Stimulated activated CD4-positive, alpha-beta T cell treated with anti-CD3 and anti-CD28 coated beads, Interleukin-2, amount 100 ng/mL, for 24 hours (primary cell): ENCODE measurements around the gene TNFRSF21.
"Not testable (repeated sequence)": the region's sequence is repeated elsewhere in the genome, so short reads cannot be mapped to it uniquely, and the experiment has no call there.

Source experiments
- DNase-seq, 2 donors: peaks; one replicate each; pipeline ENCODE4 v3.0.0-alpha.2; 2020

Gene TNFRSF21

DNA sequence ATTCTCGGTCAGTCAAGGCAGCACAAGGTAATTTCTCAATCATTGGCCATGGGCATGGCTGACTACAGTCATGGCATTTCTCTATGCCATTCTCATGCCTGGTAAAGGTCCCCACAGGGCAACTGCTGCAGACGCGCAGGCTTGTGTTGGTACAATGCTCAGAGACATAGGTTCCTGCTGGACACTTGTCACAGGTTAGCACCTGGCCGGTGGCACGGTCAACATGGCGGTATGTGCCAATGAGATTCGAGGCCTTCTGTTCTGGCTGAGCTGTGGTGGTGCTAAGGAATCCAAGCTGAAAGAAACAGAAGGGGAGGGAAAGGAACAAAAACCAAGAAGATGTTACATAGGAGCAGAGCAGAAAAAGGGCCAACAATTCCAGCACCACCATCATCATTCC lies 23.4 kb downstream of the TNFRSF21 start:
- DNase-seq = no peak

DNA sequence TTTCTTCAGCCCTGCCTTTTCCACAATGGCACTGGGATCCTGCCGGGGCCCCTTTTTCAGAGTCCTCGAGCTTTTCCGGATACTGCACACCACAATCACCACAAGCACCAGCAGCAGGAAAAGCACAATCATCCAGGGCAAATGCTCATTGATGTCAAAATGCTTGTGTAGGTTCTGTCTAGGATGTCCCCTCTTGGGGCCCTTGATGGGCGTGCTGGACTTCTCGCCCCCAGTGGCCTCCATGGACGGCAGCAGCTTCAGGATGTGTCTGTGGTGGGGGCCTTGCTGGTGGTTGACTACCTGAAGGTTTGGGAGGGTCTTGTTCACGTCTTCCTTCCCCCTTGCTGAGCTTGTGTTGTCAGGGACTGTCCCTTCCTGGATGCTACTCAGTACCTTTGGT lies 25.7 kb downstream of the TNFRSF21 start:
- DNase-seq = no peak

DNA sequence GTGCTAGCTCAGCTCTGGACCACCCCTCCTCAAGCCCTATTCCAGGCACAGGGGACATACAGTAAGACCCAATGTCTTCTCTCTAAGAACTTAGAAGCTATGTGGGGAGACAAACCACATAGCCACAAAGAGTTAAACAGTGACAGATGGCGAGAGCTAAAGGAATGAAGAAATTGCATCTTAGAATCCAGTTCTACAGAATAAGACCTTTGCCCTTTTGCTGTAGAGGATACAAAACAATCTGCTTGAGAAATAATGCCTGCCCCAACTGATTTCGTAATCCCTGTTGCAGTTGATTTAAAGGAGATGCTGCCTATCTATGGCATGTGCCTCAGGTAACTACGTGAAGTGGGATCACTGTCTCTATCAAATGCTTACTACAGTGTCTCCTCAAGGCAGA lies 31.2 kb downstream of the TNFRSF21 start:
- DNase-seq = no peak

DNA sequence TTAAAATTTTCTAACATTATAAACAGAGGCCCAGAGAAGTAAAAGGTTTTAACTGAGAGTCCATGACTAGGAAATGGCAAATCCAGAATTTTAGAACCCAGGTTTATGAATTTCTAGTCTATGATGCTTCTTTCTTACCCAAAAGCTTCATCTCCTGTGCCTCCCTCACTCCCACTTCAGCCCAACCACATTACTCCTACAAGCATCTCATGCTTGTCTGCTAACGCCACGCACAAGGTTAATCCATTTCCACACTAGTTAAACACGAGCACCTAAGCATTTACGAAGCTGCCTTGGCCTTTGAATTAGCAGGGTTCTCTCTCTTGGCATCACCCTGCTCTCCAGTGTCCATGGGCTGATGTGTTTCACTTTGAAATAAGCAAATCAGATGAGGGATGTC lies 32.0 kb downstream of the TNFRSF21 start:
- no peak for DNase-seq

DNA sequence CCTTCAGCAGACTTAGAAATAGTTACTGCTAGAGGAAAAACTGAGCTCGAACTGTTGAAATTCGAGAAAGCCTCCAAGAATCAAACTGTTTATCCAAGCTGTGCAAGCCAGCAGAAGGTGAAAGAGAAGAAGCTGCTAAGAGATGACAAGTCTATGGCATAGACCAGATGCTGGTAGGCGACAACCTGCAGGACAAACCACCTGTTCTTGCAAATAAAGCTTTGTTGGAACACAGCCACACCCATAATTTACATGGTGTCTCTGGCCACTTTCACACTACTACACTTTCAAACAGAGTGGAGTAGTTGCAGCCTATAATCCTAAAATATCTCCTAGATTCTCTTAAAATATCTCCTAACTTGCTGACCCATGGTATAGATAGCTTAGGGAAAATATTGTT lies 33.3 kb downstream of the TNFRSF21 start:
- no peak for DNase-seq

DNA sequence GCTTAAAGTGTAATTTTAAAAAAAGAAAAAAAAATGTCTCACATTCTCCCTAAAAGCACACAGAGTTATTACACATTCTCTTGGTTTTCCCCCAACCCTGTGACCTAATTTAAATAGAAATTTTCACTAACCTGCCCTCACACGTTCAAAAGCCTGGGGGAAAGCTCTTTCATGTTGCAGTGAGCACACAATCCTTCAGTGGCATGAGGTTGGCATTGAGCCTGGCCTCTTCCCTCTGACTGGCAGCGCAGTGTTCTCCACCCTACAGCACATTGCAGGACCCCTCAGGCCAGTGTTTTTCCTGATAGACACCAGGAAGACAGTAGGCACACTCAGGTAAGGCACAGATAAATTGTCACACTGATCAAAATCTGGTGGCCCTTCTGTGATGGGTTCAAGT lies 34.1 kb downstream of the TNFRSF21 start:
- no peak for DNase-seq

DNA sequence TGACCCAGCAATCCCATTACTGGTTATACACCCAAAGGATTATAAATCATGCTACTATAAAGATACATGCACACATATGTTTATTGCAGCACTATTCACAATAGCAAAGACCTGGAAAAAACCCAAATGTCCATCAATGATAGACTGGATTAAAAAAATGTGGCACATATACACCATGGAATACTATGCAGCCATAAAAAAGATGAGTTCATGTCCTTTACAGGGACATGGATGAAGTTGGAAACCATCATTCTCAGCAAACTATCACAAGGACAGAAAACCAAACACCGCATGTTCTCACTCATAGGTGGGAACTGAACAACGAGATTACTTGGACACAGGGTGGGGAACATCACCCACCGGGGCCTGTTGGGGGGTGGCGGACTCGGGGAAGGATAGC lies 34.6 kb downstream of the TNFRSF21 start:
- DNase-seq = not testable (repeated sequence)

DNA sequence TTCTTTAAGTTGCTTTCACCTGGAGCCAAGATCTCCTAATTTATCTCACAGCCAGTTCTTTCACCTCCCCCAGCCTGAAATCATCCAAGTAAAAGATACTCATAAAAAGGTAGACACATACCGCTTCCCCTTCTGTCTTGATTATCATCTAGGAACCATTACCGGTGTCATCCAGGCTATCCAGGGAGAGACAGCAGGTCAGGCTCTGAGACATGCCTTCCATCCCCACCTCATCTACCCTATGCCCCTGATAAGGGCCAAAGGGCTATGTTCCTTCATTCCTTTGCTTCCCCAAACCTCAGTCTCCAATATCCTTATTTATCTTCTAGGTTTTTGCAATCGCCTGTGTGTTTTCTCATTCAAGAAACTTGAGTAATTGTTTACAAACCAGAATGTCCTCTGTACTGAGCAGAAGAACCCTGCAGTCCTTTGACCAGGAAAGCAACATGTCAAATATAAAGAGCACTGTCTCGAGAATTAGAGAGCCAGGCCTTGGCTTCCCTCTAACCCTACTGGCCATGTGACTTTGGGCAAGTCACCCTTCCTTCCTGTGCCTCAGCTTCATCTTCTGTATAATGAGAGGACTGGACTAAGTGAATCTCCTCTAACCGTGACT lies 41.0 kb downstream of the TNFRSF21 start:
- DNase-seq = no peak

DNA sequence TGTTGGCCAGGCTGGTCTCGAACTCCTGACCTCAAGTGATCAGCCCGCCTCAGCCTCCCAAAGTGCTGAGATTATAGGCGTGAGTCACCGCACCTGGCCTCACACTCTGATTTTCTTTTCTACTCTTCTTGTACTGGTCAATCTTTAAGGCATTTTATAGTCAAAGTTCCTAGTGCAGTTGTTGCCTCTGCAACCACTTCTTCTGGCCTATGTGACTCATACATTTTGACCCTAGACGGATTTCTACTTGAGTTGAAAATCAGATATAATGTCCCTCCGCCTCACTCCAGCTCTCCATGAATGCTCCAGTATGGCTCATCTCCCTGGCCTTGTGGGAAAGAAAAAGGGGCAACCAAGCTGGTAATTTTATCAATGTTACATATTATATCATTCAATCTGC lies 42.4 kb downstream of the TNFRSF21 start:
- DNase-seq = no peak

DNA sequence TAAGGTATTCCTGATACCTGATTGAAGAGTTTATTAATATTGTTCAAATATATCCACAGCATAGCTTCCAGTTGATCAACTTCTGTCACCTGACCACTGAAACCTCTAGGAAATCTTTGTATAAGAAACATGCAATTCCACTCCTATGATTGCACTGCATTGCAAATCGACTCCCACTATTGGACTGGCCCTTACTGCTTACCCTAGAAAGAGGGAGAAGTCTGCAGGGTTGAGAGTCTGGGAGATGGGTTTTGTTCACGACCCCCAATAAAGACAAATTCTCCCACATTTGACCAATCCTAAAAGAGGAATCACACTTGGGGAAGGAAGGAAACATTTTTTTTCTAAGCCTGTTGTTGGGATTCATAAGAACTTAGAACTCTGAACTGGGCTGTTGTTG lies 43.7 kb downstream of the TNFRSF21 start:
- DNase-seq = no peak

DNA sequence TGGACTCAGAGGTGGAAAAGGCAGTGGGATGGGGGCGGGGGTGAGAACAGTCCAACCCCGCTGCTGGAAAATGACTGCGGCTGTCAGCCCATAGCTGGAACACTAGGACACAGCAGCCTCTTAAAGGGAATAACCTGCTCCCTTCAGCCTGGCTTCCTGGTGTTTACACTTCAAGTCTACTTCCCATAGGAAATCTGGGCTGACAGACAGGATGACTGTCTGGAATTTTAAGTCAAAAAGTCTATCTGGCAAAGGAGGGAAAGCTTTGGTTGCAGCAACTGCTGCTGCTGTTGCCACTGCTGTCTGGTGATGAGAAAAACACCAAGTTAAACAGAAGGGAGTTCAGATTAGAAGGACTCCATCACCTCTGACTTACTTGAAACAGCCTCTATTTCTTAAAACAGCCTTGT lies 44.9 kb downstream of the TNFRSF21 start:
- no peak for DNase-seq

DNA sequence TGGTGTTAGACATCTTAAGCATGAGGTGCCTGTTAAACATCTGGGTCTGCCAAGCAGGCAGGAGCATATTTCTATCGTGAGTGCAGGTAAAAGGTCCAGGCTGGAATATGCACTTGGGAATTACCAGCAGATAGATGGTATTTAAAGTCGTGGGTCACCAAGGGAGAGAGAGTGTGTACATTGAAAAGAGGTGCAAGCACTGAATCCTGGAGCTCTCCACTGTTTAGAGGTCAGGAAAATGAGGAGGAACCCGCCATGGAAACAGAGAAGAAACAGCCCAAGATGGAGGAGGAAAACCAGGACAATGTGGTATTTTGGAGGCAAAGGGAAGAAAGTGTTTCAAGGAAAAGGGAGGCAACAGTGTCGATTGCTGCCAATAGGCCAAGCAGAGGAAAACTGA lies 46.4 kb downstream of the TNFRSF21 start:
- DNase-seq = no peak

DNA sequence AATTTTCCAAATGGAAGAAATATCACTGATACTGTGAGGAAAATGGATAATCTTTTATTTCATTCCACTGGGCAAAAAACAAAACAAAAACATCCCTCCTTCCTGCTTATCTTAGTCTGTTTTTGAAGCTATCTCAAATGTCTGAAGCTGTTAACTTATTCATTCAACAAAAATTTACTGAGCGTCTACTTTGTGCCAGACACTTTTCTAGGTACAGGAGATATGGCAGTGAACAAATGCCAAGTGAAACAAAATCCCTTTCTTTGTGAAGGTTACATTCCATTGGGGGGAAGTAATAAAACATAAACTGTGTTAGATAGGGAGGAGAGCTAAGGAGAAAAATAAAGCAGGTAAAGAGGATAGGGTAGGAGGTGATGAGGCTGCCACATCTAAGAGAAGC lies 47.5 kb downstream of the TNFRSF21 start:
- DNase-seq = no peak

DNA sequence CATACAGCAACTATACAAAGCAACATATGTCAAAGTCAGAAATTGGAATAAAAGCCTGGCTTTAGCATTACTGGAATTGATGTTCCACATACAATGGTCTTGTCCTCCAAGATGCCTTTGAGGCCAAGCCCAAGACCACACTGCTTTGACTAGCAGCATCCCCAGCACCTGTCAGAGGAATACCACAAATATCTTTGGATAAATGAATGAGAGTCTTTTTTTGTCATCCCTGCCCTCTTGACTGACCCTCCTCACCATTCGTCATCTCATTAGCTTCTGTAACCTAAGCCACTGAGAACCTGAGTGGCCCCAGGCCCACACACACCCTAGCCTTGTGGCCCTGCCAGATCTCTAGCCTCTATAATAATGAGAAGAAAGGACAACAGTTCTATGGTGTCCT lies 48.5 kb downstream of the TNFRSF21 start:
- DNase-seq = no peak

DNA sequence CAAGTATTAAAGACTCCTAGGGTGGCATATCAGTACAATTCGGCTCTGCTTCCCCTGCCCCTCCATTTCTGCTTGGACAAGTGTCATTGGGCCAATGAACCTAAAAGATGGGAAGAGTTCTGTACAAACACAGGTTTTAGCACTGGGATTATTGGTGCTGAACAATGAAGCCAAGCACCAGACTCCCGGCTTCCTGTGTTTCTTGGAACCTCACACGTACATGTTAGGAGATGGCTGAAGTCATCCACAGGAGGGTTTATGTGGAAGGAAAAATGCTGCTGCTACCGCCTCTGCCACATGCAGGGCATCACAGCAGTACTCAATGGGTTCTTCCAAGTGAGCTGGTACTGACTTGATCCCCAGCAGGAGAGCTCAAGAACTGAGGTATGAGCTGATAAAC lies 49.7 kb downstream of the TNFRSF21 start:
- DNase-seq = no peak

DNA sequence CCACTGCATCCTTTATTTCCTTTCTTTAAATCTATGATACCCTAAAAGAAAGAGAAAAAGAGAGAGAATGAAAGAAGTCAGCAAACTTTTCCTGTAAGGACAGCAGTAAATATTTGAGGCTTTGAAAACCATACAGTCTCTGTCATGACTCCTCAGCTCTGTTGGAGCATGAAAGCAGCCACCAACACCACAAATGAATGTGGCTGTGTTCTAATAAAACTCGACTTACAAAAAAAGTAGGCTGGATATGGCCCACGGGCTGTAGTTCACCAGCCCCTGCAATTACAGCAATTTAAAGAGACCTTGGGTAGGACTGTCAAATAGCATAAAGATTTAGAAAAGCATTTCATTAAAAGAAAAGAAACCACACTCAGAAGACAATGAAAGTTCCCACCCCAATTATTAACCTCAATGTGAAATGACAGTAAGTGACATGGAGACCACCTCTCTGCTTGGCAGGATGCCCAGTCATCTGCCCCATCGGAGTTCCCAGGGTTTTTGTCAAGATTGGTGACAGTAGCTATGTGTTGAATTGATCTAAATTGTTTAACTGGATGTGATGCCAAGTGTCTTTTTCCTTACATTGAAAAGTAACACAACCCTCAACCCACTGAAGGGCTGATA lies 50.9 kb downstream of the TNFRSF21 start:
- DNase-seq = no peak

DNA sequence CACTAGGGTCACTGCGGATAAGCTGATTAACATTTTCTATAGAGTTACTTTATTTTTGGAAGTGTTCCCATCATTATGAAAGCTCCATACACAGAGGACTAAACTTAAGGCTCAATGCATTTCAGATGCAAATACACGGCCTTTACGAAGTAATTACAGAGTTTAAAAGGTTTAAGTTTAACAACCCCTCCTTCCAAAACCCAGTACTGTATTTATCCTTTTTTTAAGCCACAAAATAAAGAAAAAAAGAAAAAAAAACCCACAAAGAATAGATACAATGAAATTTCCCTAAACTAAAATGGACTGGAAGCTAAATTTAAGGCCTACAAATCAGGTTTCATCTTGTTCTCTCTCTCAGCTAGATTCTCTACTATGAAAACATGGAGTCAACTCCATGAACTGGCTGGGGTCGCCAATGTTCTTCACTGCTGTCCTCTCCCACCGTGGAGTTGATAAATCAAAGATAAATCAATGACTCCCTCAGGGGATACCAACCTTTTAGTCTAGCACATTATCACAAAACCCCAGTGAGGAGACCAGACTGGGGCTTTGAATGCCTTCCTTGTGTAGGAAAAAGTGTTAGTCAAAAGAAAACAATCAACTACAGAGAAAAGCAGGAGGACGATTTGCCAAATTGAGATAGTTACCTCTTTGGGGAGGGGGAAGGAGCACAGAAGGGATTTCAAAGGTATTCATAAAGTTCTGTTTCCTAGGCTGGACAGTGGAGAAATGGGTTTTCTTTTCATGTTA lies 52.5 kb downstream of the TNFRSF21 start:
- no peak for DNase-seq

DNA sequence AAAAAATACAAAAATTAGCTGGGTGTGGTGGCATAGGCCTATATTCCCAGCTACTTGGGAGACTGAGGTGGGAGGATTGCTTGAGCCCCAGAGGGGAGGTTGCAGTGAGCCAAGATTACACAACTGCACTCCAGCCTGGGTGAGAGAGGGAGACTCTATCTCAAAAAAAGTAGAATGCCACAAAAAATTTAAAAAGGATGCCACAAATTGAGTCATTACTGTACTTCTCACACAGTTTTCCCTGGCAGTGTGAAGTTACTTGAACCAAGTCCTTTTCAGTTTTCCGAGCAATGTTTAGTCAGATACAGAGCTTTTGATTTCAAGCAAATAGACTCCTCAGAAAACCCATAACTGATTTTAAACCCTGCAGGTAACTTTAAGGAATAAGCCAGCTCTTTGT lies 53.3 kb downstream of the TNFRSF21 start:
- DNase-seq = no peak

DNA sequence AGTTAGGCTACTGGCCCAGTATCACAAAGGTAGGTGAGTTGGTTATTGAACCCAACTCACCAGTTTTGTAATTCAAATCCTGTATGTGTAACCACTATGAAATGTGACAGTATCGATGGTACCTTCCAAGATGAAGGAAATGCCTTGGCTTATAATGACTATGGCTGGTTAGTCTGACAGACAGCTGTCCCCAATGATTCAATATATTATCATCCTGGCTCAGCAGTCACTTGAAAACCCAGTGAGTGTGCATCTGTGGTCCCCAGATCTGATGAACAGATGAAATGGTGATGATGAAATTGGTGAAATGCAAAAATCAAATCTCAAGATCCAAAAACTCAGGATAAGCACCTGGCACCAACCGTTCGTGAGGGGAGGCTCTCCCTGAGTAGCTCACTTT lies 54.8 kb downstream of the TNFRSF21 start:
- DNase-seq = no peak

DNA sequence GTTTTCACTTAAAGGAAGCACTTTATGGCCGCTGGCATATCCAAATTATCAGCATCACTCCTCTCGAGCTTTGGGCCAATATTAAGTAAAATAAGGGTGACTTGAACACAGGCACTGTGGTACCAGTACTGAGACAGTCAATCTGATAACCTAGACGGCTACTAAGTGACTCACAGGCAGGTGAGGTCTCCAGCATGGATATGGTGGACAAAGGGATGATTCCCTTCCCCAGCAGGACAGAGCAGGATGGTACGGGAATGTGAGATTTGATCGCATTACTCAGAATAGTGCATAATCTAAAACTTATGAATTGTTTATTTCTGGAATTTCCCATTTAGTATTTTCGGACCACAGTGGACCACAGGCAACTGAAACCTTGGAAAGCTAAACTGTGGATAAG lies 55.7 kb downstream of the TNFRSF21 start:
- no peak for DNase-seq

DNA sequence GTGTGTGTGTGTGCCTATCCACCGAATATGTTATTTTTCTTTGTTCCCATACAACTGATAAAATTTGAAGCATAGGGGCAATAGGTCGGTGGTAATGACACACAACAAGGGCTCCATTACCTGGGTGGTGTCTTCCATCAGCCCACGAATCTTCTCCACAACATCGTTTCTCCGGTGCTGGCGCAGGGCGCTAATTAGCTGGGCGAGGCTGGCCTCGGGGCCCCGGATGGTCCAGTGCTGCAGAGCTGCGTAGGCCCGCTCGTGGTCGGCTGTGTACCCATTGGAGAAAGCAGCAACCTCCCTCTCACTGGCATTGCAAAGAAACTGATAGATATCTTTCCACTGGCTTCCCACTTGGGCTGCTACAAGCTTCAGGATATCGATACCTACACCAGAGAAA lies 56.6 kb downstream of the TNFRSF21 start:
- no peak for DNase-seq

DNA sequence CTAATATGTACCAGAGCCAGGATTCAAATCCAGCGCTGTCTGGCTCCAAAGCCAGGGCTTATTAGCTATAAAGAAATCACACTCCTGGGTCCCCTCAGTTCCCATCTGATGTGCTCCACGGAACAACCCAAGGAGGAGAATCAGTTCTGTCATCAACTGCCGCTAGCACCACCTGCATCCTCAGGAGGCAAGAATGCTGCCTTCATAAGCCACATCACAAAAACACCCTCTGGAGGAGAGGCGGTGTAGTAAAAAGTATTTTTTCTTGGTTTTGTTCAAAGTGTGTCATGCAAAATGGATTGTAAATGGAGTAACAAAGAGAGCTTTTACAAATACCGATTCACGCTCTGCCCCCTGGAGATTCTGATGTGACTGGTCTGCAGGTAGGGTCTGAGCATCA lies 57.1 kb downstream of the TNFRSF21 start:
- no peak for DNase-seq

DNA sequence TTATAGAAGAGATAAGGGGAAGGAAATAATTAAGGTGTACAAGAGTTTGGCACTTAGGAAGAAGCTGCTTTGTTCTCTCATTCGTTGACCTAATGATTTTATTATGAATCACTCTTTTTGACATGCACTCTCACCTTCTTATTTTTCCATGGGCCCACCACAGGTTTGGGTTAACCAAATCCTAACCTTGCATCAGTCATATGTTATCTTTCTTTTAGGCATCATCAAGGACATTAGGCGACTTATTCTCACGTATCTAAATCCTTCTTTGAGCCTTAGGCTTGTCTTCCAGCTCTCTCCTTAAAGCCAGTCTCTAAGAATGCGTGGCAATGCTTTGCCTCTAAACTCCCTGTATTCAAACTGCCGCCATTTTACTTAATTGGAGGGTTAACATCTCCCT lies 58.3 kb downstream of the TNFRSF21 start:
- no peak for DNase-seq

DNA sequence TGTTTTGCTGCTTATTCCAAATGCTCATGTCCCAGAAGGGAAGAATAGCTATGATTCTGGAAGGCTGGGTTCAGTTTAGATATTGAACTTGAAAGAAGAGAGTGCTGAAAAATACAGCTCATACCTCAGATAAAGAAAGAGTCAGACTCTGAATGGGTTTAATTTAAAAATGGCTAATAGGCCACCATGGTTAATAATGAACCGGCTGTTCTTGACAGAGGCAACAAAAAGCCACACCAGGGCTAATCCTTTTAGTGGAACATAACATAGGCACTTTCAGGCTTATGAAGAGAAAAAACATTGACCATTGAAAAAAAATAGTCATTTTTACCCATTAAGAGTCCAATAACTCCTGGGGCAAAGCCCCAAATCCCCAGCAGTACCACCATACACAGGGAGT lies 59.4 kb downstream of the TNFRSF21 start:
- DNase-seq = no peak

DNA sequence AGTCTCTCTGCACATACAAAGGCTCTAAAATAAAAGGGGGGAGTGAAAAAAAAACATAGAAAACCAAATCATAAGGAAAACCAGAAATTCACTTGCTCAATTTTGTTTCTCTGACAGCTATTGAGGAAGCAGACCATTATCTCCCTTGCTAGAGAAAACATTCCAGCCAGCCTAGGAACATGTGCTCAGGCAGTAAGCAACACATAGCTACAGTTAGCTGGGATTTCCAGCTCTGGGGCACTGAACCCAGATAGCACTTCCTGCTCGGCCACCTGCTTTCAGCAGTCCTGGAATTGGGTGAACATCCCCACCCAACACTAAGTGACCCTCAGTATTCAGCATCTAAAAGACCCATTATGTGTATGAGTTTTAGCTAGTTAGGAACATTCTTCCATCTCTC lies 61.3 kb downstream of the TNFRSF21 start:
- DNase-seq = no peak
